H9 (cell line): ENCODE results near the gene HTD2. TPM values are rescaled to one million over a fixed set of nuclear protein-coding genes. Genes with fewer than 3 reads are reported as not detected.

ENCODE experiments used
- DNase-seq: peaks from one replicate; pipeline ENCODE4 v3.0.0-alpha.2; 2017
- H2AFZ ChIP-seq: one replicate; pipeline ENCODE4 v1.6.1; 2013; ENCODE audit warnings: mild to moderate bottlenecking, low read length, control low read depth, moderate library complexity
- H2AK5ac ChIP-seq: 2 replicates; pipeline ENCODE4 v1.6.1; 2013; ENCODE audit warnings: low read length, control low read depth, mixed read lengths; ENCODE audit not compliant: insufficient read length
- H2BK120ac ChIP-seq: one replicate; pipeline ENCODE4 v1.6.1; 2013; ENCODE audit warnings: low read depth, mild to moderate bottlenecking, low read length, control low read depth, inconsistent platforms; ENCODE audit not compliant: poor library complexity, severe bottlenecking
- H2BK12ac ChIP-seq: 2 replicates; pipeline ENCODE4 v1.6.1; 2013; ENCODE audit warnings: low read length, control low read depth, mixed read lengths, low read depth; ENCODE audit not compliant: insufficient read length
- H2BK15ac ChIP-seq: 2 replicates; pipeline ENCODE4 v1.6.1; 2013; ENCODE audit warnings: low read depth, low read length, control low read depth
- H2BK20ac ChIP-seq: one replicate; pipeline ENCODE4 v1.6.1; 2013; ENCODE audit warnings: low read depth, mild to moderate bottlenecking, low read length, control low read depth, inconsistent platforms; ENCODE audit not compliant: poor library complexity, severe bottlenecking
- H2BK5ac ChIP-seq: 2 replicates; pipeline ENCODE4 v1.6.1; 2013; ENCODE audit warnings: low read length, control low read depth, mixed read lengths; ENCODE audit not compliant: insufficient read length
- H3K14ac ChIP-seq: 2 replicates; pipeline ENCODE4 v1.6.1; 2013; ENCODE audit warnings: low read length, control low read depth; ENCODE audit not compliant: insufficient read depth
- H3K18ac ChIP-seq: 2 replicates; pipeline ENCODE4 v1.6.1; 2013; ENCODE audit warnings: low read depth, mild to moderate bottlenecking, mixed read lengths, low read length, control low read depth; ENCODE audit not compliant: insufficient read length
- H3K23ac ChIP-seq: 2 replicates; pipeline ENCODE4 v1.6.1; 2013; ENCODE audit warnings: low read length, control low read depth, mixed read lengths, low read depth; ENCODE audit not compliant: insufficient read length
- H3K23me2 ChIP-seq: 2 replicates; pipeline ENCODE4 v1.6.1; 2013; ENCODE audit warnings: low read depth, mild to moderate bottlenecking, mixed read lengths, low read length, control low read depth; ENCODE audit not compliant: insufficient read length, poor library complexity, severe bottlenecking
- H3K27ac ChIP-seq: 2 replicates; pipeline ENCODE4 v1.5.1; 2013; ENCODE audit warnings: low read length, control low read depth, mixed read lengths, low read depth; ENCODE audit not compliant: insufficient read length
- H3K27me3 ChIP-seq: 2 replicates; pipeline ENCODE4 v1.6.1; 2013; ENCODE audit warnings: low read length, control low read depth, inconsistent platforms; ENCODE audit not compliant: insufficient read depth
- H3K4ac ChIP-seq: 2 replicates; pipeline ENCODE4 v1.6.1; 2013; ENCODE audit warnings: low read depth, mild to moderate bottlenecking, control low read depth, inconsistent platforms, low read length, moderate library complexity
- H3K4me1 ChIP-seq: 2 replicates; pipeline ENCODE4 v1.6.1; 2013; ENCODE audit warnings: low read length, control low read depth, inconsistent platforms; ENCODE audit not compliant: insufficient read depth
- H3K4me2 ChIP-seq: 2 replicates; pipeline ENCODE4 v1.6.1; 2013; ENCODE audit warnings: low read length, control low read depth, mixed read lengths; ENCODE audit not compliant: insufficient read length, insufficient read depth
- H3K56ac ChIP-seq: 2 replicates; pipeline ENCODE4 v1.6.1; 2013; ENCODE audit warnings: low read depth, mild to moderate bottlenecking, mixed read lengths, low read length, control low read depth; ENCODE audit not compliant: insufficient read length
- H3K79me1 ChIP-seq: 2 replicates; pipeline ENCODE4 v1.6.1; 2013; ENCODE audit warnings: low read depth, mild to moderate bottlenecking, moderate library complexity, low read length, control low read depth, inconsistent platforms; ENCODE audit not compliant: insufficient read depth, poor library complexity, severe bottlenecking
- H3K79me2 ChIP-seq: 2 replicates; pipeline ENCODE4 v1.6.1; 2013; ENCODE audit warnings: low read length, control low read depth, inconsistent platforms; ENCODE audit not compliant: insufficient read depth
- H3K9ac ChIP-seq: 2 replicates; pipeline ENCODE4 v1.6.1; 2013; ENCODE audit warnings: low read length, control low read depth, mixed read lengths; ENCODE audit not compliant: insufficient read length; ENCODE audit errors: extremely low read depth
- H3K9me3 ChIP-seq: one replicate; pipeline ENCODE4 v1.6.1; 2013; ENCODE audit warnings: low read depth, low read length, inconsistent platforms; ENCODE audit not compliant: control insufficient read depth
- H3T11ph ChIP-seq: one replicate; pipeline ENCODE4 v1.6.1; 2013; ENCODE audit warnings: mild to moderate bottlenecking, low read length, control low read depth, inconsistent platforms
- H4K20me1 ChIP-seq: one replicate; pipeline ENCODE4 v1.6.1; 2013; ENCODE audit not compliant: control insufficient read depth, insufficient read length, insufficient read depth
- H4K5ac ChIP-seq: 2 replicates; pipeline ENCODE4 v1.6.1; 2013; ENCODE audit warnings: low read depth, mild to moderate bottlenecking, mixed read lengths, low read length, control low read depth; ENCODE audit not compliant: insufficient read length
- H4K8ac ChIP-seq: replicated peaks from 2 replicates; pipeline ENCODE4 v1.6.1; 2013; ENCODE audit warnings: low read length, control low read depth, mixed read lengths, low read depth; ENCODE audit not compliant: insufficient read length
- H4K91ac ChIP-seq: 2 replicates; pipeline ENCODE4 v1.6.1; 2013; ENCODE audit warnings: low read depth, mild to moderate bottlenecking, moderate library complexity, mixed read lengths, low read length, control low read depth; ENCODE audit not compliant: insufficient read length
- H3K27ac Mint-ChIP-seq, 3 experiments: 2 replicates in 2 of 3; 3 replicates in 1 of 3; pipeline ENCODE4 v1.8.0; 2020 to 2021; ENCODE audit warnings: mixed read lengths in 3 of 3, mild to moderate bottlenecking in 1 of 3, moderate library complexity in 1 of 3
- H3K27me3 Mint-ChIP-seq: 2 replicates; pipeline ENCODE4 v1.8.0; 2021; ENCODE audit warnings: low read depth, mild to moderate bottlenecking, moderate library complexity, mixed read lengths
- H3K36me3 Mint-ChIP-seq, 3 experiments: 2 replicates in 2 of 3; 3 replicates in 1 of 3; pipeline ENCODE4 v1.8.0; 2020 to 2021; ENCODE audit warnings: low read depth in 3 of 3, mixed read lengths in 3 of 3; ENCODE audit not compliant: insufficient read depth in 1 of 3
- H3K4me1 Mint-ChIP-seq, 2 experiments: 2 replicates each; pipeline ENCODE4 v1.8.0; 2020; ENCODE audit warnings: mixed read lengths in 2 of 2
- H3K4me3 Mint-ChIP-seq, 2 experiments: 2 replicates in 1 of 2; 3 replicates in 1 of 2; pipeline ENCODE4 v1.8.0; 2020 to 2021; ENCODE audit warnings: mild to moderate bottlenecking in 2 of 2, mixed read lengths in 2 of 2, moderate library complexity in 1 of 2
- H3K9me3 Mint-ChIP-seq, 2 experiments: 2 replicates in 1 of 2; 3 replicates in 1 of 2; pipeline ENCODE4 v1.8.0; 2020; ENCODE audit warnings: mild to moderate bottlenecking in 2 of 2, mixed read lengths in 2 of 2, moderate library complexity in 1 of 2
- CTCF ChIP-seq: fragments of 200-600 bp; sonication (generic); conservative IDR thresholded peaks from 3 replicates; pipeline ENCODE4 v1.8.0; 2021; ENCODE audit warnings: antibody characterized with exemption, mild to moderate bottlenecking
- WGBS: extraction: QIAGEN DNeasy Blood & Tissue Kit; methylation state at CpG from one replicate; pipeline ENCODE4 v1.1.7; 2013; ENCODE audit warnings: missing lambda C conversion rate, low lambda C conversion rate, mixed read lengths; ENCODE audit not compliant: insufficient read length; ENCODE audit errors: extremely low coverage; 5-methylcytosine and 5-hydroxymethylcytosine counted together
- total RNA-seq: library from RNA; stranded (reverse); gene quantifications from 2 replicates; pipeline ENCODE4 v1.2.1, GENCODE V29; 2021

HTD2 gene
- total RNA-seq, 1 experiment from 2014 or later, result 13.4 TPM

- Histone ChIP-seq H2BK12ac (no peak overlapping the region), H2BK20ac (no peak overlapping the region), H4K8ac (no peak overlapping the region), H2BK5ac (no peak overlapping the region), H3K14ac (no peak overlapping the region), H3K4me2 (no peak overlapping the region), H2BK15ac (no peak overlapping the region), H3K27ac (no peak overlapping the region), H3K9me3 (no peaks in the 10 kb centered on the region), H3K18ac (no peak overlapping the region), H3K23me2 (no peaks in the 10 kb centered on the region), H3K23ac (no peak overlapping the region), H4K5ac (no peak overlapping the region), H3T11ph (no peak overlapping the region), H2AK5ac (no peak overlapping the region), H3K9ac (no peak overlapping the region), H3K79me2 (no peaks in the 10 kb centered on the region), H4K20me1 (no peaks in the 10 kb centered on the region), H3K79me1 (no peaks in the 10 kb centered on the region), H4K91ac (no peak overlapping the region), H3K4me1 (peaks cover 7% of the 10 kb centered on the region; the same call in 1 of the 2 replicates), H2BK120ac (no peak overlapping the region), H3K56ac (no peak overlapping the region), H2AFZ (no peak overlapping the region), H3K4ac (no peak overlapping the region), H3K27me3 (no peaks in the 10 kb centered on the region)
- no peaks in the 10 kb centered on the region for H3K9me3 Mint-ChIP-seq
- no peak overlapping the region for H3K4me3 Mint-ChIP-seq
- no peak for DNase-seq
- peaks cover 0 to 18% (median 11%) of the 10 kb centered on the region in 3 experiments; a peak in 3 of 7 replicates for H3K36me3 Mint-ChIP-seq
- no peak overlapping the region for H3K27ac Mint-ChIP-seq
- peaks cover 22 to 32% of the 10 kb centered on the region in 2 experiments for H3K4me1 Mint-ChIP-seq
- no CpG with 5 or more reads among the region's 3 CpGs for WGBS
- no peak for TF ChIP-seq CTCF
- H3K27me3 Mint-ChIP-seq, result no peaks in the 10 kb centered on the region; the same call in 1 of the 2 replicates
These were observed 17.4 kb downstream of the HTD2 start for GRCh38 chr3:58323529-58324390.
